Sciatic nerve (tissue), 2 donors: Measurements from ENCODE around the gene NEK6. TPM values are rescaled to one million over a fixed set of nuclear protein-coding genes. Genes with fewer than 3 reads are reported as not detected.

Experiments
- ATAC-seq: fragments of 200-7000 bp; cut with Tn5 transposase; one replicate; pipeline ENCODE4 v1.9.1; 2020; ENCODE audit warnings: mild to moderate bottlenecking, moderate library complexity
- DNase-seq: peaks from one replicate; pipeline ENCODE4 v3.0.0-alpha.2; 2020; ENCODE audit warnings: low spot score
- intact Hi-C: fragments of 100-400 bp; cut with DNase I; formaldehyde crosslinking; loops from one replicate; pipeline ENCODE4 v1.14.2; 2022
- total RNA-seq: library from RNA; stranded (reverse); fragmentation: NEBNext Ultra II Directional; extraction: Animal tissue kit (Norgen Biotek cat#: 25700); gene quantifications from one replicate; pipeline ENCODE4 v1.2.1, GENCODE V29; 2021
- donor health status: DM: no; HTN: no; CAD: no.
- donor health status: DM: no; HTN: no; CAD: no.

The NEK6 gene
- total RNA-seq, 1 donor from 2014 or later: 103 TPM

DNA sequence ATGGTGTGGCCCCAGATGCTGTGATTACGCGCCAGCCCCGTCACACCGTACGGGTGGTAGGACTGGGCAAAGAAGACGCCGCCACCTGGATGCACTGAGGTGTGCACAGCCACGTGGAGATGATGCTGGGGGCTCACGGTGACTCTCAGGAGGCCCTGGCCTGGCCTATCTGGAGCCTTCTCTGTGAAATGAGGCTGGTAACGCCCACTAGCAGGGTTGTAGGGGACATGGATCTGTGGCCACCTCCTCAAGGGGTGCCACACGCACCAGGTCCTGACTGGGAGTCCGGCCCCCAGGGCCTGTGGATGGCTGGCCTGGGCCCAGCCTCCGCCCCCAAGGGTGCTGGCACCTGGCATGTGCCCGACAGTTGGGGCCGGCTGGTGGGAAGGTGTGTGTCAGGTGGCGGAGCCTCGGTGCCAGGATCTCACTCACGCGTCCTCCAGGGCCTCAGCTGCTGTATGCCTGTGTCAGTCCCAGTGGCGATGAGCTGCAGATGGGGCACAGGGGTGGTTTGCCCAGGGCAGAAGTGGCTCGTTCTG, 32.4 kb downstream of the NEK6 start:
- no peak for ATAC-seq
- intact Hi-C loops: no loop called here

DNA sequence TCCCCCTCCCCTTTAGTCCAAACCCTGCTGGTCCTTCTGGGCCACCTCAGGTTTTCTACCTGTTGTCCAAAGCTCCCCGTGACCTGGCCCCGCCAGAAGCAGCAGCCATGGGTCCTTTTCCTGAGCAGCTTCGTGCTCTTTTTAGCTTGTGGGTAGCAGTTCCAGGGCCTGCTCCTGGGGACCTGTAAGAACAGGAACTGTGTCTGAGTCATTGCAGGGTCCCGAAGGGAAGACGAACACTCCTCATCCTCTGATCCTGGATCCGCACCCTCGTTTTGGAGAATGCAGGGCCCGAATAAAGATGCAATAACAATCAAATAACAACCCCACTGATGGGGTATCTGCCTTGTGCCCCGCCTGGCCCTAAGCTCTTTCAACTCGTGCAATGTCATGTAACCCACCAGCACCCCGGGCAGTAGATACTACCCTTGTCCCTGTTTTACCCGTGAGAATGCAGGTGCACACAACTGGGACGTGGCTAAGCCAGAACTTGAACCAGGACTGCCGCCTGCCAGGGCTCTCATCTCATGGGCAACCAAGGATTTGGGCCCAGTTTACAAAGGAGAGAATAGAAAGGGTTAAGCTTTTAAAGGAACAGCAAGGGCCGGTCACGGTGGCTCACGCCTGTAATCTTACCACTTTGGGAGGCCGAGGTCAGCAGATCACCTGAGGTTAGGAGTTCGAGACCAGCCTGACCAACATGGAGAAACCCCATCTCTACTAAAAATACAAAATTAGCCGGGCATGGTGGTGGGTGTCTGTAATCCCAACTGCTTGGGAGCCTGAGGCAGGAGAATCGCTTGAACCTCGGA, 33.2 kb downstream of the NEK6 start:
- intact Hi-C loops: no loop called here
- DNase-seq: no peak
- ATAC-seq: no peak

More for the DNA sequence above, 32.4 kb downstream of the NEK6 start:
- DNase-seq: no peak

DNA sequence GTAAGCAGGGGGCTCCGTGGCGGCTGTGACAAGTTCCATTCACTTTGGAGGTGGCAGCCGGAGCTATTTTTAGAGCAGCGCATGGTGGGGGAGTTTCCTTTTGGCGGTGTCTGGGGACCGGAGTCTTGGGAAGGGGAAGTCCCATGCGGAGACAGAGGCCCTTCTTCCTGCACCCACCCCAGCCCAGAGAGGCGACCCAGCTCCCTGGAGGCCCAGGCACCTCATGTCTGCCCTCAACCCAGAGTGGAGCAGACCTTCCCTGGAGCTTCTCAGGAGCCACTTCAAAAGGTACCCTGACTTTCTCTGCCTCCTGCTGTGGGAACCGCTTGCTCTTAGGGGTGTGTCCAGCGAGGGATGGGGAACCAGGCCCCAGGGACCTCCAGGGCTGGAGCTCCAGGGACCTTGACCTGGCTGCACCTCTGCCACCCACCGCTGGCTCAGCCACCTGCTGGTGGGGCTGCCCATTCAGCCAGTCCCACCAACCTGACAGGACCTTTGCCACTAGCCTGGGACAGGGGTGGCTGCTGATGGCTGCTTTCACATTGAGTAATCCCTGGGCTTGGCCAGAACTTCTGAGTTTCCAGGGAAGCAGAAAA, 34.1 kb downstream of the NEK6 start:
- DNase-seq (no peak), ATAC-seq (peak; percentile 38)
- intact Hi-C loops: no loop called here

DNA sequence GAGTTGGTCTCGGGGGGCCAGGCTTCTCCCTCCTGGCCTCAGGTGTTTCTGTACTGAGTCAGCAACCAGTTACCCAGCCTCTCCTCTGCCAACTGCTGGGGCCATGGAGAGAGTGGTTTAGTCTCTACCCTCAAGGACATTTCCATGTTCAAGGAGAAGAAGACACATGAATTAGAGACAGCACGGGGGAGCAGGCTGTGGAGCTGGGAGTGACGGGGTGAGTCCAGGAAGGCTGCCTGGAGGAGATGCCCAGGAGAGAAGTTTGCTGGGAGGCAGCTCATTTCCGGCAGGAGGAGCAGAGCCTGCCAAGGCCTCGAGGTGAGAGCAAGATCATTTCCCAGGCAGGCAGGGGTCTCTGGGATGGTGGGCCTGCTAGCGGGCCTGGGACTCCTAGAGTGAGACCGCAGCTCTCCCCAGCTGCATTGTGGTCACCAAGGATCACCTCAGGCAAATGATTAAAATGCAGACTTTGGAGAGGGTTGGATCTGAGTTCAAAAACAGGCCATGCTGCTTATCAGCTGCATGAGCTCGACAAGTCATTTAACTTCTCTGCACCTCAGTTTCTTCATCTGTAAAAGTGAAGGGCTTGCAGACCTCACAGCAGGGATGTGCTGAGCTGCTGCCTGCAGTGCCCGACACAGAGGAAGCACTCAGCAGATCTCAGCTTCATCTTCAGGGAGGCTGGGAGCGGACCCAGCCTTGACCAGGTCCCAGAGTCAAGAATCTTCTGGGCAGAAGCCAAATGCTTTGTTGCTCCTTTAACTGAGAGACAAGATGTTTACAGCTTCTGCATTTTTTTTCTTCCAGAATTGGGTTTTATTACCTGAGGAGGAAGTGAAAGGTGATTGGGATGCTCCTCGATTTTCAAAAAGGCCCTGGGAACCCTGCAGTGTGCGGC, 35.2 kb downstream of the NEK6 start:
- intact Hi-C loops: no loop called here
- DNase-seq (no peak), ATAC-seq (no peak)

DNA sequence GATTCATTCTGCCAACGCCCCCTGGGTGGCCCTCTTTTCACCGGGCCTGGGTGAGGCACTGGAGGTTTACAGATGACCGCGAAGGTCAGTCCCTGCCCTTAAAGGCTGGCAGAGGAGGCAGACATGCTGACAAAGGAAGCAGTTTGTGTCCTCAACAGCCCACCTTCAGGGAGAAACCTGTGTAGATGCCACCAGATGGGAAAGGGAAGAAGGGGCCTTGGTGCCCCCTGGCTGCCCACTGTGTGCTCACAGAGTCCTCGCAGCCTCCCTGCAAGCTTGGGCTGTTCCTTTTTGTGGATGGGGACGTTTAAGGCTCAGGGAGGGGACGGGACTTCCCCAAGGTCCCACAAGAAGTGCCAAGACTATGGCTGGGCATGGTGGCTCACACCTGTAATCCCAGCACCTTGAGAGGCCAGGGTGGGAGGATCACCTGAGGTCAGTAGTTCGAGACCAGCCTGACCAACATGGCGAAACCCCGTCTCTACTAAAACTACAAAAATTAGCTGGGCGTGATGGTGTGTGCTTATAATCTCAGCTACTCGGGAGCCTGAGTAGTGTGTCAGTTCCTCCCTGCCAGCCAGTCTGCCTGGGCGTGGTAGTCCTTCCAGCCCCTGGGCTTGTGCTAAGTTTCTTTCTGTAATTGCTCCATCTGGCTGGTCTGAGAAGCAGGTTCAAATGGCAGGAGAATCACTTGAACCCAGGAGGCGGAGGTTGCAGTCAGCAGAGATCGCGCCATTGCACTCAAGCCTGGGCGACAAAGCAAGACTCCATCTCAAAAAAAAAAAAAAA, 36.2 kb downstream of the NEK6 start:
- intact Hi-C loops: no loop called here
- no peak for DNase-seq
- no peak for ATAC-seq

DNA sequence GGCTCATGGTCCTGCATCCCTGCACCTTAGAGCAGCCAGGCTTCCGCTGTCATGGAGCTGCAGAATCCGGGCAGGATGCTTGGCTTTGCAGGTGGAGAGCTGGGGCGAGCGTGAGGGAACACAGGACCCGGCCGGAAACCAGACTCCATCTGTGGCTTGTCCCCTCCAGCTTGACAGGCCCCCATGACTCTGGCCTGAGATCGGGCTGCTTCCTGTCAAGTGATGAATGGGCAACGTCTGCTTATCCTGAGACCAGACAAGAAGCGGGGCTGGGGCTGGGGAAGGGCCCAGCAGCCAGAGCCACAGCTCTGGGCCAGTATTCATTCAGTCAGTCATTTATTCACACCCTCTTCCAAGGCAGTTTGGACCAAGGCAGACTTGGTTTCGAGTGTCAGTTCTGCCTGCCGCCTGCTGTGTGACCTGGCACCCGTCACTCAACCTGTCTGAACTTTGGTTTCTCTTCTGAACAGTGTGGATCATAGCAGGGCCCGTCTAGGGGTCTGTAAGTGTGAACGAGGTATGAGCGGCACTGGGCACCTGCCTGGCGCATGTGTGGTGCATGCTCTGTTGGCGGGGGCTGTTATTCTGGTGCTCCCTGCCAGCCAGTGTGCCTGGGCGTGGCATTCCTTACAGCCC, 37.5 kb downstream of the NEK6 start:
- no peak for ATAC-seq
- intact Hi-C loops: no loop called here

DNA sequence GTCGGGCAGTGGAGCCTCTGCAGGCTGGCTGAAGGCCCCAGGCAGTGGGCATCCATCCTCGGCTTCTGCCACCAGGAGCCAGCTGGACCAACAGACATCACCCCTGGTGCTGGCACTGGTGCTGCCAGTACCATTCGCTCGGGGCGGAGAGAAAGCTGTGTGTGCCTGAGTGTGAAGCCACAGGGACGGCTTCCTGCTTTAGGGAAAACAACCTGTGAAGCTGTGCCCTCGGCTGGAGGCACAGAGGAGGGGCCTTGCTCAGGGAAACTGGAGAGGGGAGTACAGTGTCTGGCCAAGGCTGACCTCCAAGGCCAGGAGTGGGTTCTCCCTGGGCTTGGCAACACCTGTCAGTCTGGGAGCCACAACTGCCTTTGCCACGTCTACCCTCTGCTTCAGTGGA, 38.3 kb downstream of the NEK6 start:
- DNase-seq (no peak), ATAC-seq (no peak)
- intact Hi-C loops: no loop called here

More for the DNA sequence above, 37.5 kb downstream of the NEK6 start:
- DNase-seq: no peak

DNA sequence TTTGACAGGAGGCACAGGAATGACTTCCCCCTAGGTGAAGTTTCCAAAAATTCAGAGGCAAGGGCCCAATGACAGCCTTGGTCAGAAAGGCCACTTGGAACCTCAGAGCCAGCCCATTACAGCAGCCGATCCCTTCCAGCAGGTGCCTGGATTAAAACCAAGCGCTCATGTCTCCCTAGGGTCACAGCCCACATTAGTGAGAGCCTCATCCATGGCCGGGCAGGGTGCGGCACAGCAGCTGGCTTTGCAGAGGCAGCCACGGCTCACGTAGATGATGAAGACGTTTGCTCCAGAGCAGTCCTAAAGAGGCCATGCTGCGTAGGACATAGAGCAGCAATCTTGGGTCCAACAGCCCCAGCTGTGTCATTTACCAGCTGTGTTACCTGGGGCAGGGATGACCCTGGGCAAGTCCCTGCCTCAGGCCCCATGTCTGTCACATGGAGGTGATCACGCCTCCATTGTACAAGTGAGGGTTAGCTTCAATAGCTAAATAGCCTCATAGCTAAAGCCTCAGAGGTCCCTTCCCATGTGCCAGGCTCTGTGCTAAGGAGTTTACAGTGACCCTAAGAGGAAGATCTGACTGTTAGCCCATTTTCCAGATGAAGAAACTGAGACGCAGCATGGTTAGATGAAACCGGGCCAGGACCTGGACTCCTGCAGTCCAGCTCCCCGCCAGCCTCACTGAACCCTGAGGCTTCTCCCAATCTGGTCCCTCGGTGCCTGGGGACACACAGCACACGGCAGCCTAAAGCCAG, 39.2 kb downstream of the NEK6 start:
- DNase-seq: no peak
- ATAC-seq: no peak
- intact Hi-C loops: no loop called here

DNA sequence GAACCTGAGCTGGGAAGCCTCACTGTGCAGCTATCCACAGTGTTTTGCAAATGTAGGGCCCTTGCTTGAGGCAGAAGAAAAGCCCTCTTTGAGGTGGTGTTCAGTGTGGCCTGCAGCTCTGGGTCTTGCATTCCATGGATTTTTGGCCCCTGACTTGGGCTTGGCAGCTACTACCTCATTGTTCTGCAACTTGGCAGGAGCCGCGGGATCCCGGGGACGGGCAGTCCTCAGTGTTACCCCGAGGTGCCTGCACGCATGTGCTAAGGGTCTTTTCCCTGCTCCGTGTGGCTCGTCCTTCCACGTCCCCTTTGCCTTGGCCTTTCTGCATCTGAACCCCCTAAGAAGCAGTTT, 39.8 kb downstream of the NEK6 start:
- ATAC-seq: peak; percentile 82
- intact Hi-C loops: no loop called here
- DNase-seq: peak; percentile 89

DNA sequence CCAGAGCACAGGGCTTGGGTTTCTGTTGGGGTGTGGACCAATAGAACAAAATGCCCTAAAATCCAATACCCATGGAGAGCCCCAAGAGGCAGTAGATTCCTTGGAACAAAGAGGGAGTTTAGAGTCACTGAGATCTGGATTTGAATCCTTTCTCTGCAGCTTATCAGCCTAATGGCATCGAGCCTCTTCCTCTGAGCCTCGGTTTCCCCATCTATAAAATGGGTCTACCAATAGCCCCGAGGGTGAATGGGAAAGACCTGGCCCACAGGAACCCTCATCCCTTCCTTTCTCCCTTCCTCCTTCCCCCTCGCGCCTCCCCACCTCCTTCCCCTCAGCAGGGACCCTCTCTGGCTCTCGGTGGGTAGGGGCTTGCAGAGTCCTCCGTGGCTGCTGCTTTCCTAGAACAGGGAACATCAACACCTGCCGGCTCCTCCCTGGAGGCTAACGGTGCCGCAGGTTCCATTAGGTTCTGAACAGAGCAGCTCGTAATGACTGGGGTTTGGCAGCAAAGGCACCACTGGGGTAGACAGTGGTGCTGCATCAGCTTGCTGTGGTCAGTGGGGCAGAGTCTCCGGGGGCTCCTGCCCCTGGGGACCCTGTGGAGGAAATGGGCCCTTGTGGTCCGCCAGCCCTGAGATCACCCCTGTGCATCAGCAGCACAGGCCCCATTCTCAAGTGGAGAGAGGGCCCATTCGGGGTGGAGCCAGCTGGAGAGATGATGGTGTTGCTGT, 40.3 kb downstream of the NEK6 start:
- no peak for ATAC-seq
- no peak for DNase-seq
- intact Hi-C loops: no loop called here

DNA sequence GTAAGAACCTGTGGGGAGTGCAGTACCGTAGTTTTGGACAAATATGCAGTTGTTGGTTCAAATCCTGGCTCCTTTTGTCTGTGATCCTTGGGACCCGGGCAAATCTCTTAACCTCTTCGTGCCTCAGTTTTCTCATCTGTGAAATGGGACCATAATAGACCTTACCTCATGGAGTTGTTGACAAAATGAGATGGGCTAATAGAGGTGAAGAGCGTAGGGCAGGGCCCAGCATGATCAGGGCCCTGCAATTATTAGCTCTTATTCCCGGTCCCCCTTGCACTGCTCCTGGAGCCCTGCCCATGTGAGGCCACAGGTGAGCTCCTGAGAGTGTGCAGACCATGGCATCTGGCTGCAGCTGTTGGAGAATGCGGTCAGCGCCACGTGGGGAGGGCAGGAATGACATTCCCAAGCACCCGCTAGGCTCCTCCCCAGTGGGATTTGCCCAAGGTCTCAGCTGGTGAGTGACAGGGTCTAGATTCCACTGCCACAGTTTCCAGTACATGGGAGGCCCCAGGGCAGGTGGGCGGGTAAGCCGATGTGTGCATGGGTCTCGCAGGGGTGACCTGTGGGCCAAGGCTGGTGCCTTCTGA, 41.0 kb downstream of the NEK6 start:
- ATAC-seq: no peak
- DNase-seq: no peak
- intact Hi-C loops: no loop called here

DNA sequence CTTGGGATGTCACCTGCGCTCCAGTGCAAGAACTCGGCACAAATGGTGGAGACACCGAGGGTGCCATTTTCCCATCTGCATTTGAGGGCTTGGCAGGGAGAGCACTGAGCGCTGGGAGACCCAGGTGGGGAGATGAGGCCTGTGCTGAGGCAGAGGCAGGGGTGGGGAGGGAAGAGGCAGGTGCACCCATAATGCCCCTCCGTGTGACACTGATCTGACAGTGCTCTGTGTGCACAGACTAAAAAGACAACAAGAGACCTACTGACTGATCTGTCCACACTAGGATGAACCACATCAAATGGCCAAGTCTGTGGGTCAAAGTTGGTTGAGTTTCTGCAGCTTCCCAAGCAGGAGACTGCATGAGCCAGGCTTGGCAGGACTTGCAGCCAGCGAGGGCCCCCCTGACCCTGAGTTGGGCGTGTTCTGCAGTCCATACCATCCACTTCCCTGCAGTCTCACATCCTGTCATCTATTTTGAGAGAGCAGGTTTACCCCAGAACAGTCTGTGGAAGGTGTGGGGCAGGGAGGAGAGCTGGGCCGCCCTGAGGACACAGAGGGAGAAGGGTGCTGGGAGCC, 41.9 kb downstream of the NEK6 start:
- intact Hi-C loops: no loop called here

DNA sequence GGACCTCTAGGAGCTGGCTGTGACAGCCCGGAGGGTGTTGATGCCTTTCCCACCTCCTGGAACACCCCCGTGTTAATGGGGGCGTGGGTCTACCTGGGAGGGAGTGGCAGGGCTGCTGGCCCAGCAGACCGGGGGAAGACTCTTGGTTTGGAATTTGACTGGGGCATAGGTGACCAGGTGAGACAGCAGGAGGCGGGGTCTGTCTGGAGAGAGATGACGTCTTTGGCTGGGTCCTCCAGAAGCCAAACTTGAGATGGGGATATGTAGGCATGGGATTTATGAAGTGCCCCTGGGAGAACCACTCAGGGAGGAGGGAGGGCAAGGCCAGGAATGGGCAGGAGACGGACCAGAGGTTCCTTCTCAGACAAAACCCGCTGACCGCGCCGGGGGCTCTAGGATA, 42.6 kb downstream of the NEK6 start:
- no peak for ATAC-seq
- DNase-seq: no peak
- intact Hi-C loops: no loop called here

More for the DNA sequence above, 41.9 kb downstream of the NEK6 start:
- no peak for ATAC-seq
- DNase-seq: no peak

DNA sequence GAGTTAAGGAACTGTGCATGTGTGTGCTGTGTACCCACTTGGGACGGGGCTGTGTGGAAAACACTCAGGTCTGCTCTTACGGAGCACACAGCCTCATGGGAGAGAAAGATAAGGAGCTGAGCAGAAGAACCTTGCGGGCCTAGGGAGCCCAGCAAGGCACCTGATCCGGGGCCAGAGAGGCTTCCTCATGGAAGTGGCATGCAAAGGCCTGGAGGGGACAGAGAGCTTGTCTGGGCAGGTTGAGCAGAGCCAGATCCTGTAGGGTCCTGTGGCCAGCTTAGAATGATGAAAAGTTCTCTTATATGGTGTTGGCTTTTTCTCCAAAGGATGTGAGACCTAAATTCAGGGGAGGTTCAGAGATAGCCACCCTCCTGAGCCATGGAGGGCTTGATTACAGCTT, 45.2 kb downstream of the NEK6 start:
- intact Hi-C loops: no loop called here
- ATAC-seq (no peak), DNase-seq (no peak)

DNA sequence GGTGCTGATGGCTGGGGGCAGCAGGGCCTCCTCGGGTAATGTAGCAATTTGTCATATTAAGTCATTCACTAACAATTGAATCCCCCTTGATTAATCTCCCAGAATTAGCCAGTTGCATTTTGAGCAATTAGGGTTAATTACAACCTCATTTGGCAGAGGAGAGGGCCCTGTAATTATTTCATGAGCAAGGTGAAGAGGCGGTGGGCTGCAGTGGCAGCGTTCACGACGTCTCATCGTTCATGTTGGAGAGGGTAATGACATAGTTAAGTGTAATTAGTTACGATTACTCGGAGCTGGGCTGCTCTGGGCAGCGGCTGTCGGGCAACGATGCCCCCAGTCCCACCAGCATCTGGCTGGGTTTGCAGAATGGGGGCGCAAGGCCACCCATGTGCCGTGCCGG, 46.0 kb downstream of the NEK6 start:
- ATAC-seq: no peak
- intact Hi-C loops: no loop called here
- DNase-seq: no peak

DNA sequence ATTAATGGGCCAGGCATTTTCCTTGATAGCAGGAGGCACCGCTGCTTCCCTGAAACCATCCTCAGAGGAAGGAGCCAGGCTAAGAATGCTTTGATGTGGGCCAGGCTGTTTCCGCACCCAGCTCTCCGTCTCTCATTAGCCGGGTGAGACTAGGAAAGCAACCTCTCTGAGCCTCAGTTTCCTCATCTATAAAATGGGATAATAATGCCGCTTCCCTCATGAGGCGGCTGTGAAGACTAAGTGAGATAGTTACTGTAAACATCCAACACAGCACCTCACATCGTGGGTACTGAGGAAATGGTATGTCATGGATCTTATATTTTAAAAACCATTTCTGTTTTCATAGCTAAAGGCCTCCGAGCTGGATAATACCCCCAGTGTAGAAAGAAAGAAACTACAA, 46.5 kb downstream of the NEK6 start:
- no peak for ATAC-seq
- intact Hi-C loops: no loop called here
- DNase-seq: no peak
